ENCODE results near the gene DDOST.
"Not testable (repeated sequence)": the region's sequence is repeated elsewhere in the genome, so short reads cannot be mapped to it uniquely, and the experiment has no call there.

DDOST gene

GRCh38 chr1:20619999-20620398 lies 41.2 kb downstream of the DDOST start:
- DNase-seq: no peak

GRCh38 chr1:20618550-20618949 lies 42.6 kb downstream of the DDOST start:
- no peak for DNase-seq

- no peak for DNase-seq
Measured at GRCh38 chr1:20616847-20617487, 44.2 kb downstream of the DDOST start.

- DNase-seq: no peak
Measured at GRCh38 chr1:20615946-20616846, 45.0 kb downstream of the DDOST start.

- DNase-seq: no peak
Measured at GRCh38 chr1:20614131-20614579, 47.0 kb downstream of the DDOST start.

GRCh38 chr1:20612221-20612746 lies 48.9 kb downstream of the DDOST start:
- no peak for DNase-seq

GRCh38 chr1:20611652-20612051 lies 49.5 kb downstream of the DDOST start:
- no peak for DNase-seq

GRCh38 chr1:20610970-20611369 lies 50.2 kb downstream of the DDOST start:
- DNase-seq: no peak

GRCh38 chr1:20609541-20609940 lies 51.6 kb downstream of the DDOST start:
- DNase-seq: no peak

GRCh38 chr1:20606801-20607570 lies 54.2 kb downstream of the DDOST start:
- not testable (repeated sequence) for DNase-seq

GRCh38 chr1:20604678-20605077 lies 56.5 kb downstream of the DDOST start:
- peak; percentile 57 for DNase-seq

GRCh38 chr1:20603504-20604464 lies 57.4 kb downstream of the DDOST start:
- DNase-seq: peak; percentile 99

- DNase-seq: no peak
Measured at GRCh38 chr1:20602851-20603450, 58.2 kb downstream of the DDOST start.
